Activated naive CD8-positive, alpha-beta T cell treated with anti-CD3 and anti-CD28 coated beads, Interleukin-2, amount 50 U/mL, for 24 hours (primary cell): Measurements from ENCODE around the gene TRPC3.
"Not testable (repeated sequence)": the region's sequence is repeated elsewhere in the genome, so short reads cannot be mapped to it uniquely, and the experiment has no call there.

Experiments used
- ATAC-seq: fragments of 150-1000 bp; cut with Tn5 transposase; one replicate; pipeline ENCODE4 v1.10.0; 2021
- DNase-seq: peaks from one replicate; pipeline ENCODE4 v3.0.0; 2021
- H3K27ac Mint-ChIP-seq: one replicate; pipeline ENCODE4 v1.8.0; 2021; ENCODE audit warnings: mild to moderate bottlenecking, mixed read lengths
- H3K27me3 Mint-ChIP-seq: one replicate; pipeline ENCODE4 v1.8.0; 2021; ENCODE audit warnings: mixed read lengths
- H3K36me3 Mint-ChIP-seq: one replicate; pipeline ENCODE4 v1.8.0; 2021; ENCODE audit warnings: low read depth, mixed read lengths
- H3K4me1 Mint-ChIP-seq: one replicate; pipeline ENCODE4 v1.8.0; 2021; ENCODE audit warnings: mixed read lengths
- H3K4me3 Mint-ChIP-seq: one replicate; pipeline ENCODE4 v1.8.0; 2021; ENCODE audit warnings: mild to moderate bottlenecking, moderate library complexity, mixed read lengths
- H3K9me3 Mint-ChIP-seq: one replicate; pipeline ENCODE4 v1.8.0; 2021; ENCODE audit warnings: mixed read lengths

Gene TRPC3

GRCh38 chr4:121930304-121930703 is 21.6 kb downstream of the TRPC3 start:
- DNase-seq (no peak), ATAC-seq (no peak)
- H3K27ac Mint-ChIP-seq = no peak overlapping the region
- H3K4me1 Mint-ChIP-seq = no peaks in the 10 kb centered on the region
- H3K27me3 Mint-ChIP-seq = peaks cover 29% of the 10 kb centered on the region
- H3K36me3 Mint-ChIP-seq = no peaks in the 10 kb centered on the region
- H3K9me3 Mint-ChIP-seq = no peaks in the 10 kb centered on the region
- H3K4me3 Mint-ChIP-seq = no peak overlapping the region

DNA sequence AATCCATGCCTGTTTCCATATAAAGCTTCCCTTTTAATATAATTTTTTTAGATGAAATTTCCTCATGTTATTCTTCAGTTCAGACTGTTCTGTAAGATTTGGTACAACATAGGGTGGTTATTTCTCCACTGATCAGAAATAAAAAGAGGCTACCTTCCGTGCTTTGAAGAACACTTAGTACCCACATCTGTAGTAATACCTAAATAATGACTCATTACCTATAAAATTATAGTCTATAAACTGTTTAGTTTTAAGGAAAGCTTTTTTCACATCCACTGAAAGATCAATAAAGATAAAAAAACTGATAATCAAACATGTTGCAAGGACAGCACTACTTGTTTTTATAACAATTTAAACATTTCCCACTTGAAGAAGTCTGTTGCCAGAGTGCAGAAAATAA is 23.9 kb downstream of the TRPC3 start:
- DNase-seq (no peak), ATAC-seq (no peak)
- no peak overlapping the region for H3K4me3 Mint-ChIP-seq
- H3K9me3 Mint-ChIP-seq = no peaks in the 10 kb centered on the region
- H3K36me3 Mint-ChIP-seq = no peaks in the 10 kb centered on the region
- no peak overlapping the region for H3K27ac Mint-ChIP-seq
- H3K4me1 Mint-ChIP-seq = no peaks in the 10 kb centered on the region
- peaks cover 24% of the 10 kb centered on the region for H3K27me3 Mint-ChIP-seq

GRCh38 chr4:121926490-121926889 is 25.4 kb downstream of the TRPC3 start:
- not testable (repeated sequence) for H3K4me3 Mint-ChIP-seq, ATAC-seq, H3K9me3 Mint-ChIP-seq, DNase-seq, H3K36me3 Mint-ChIP-seq, H3K27ac Mint-ChIP-seq, H3K4me1 Mint-ChIP-seq
- H3K27me3 Mint-ChIP-seq = peaks cover 16% of the 10 kb centered on the region

DNA sequence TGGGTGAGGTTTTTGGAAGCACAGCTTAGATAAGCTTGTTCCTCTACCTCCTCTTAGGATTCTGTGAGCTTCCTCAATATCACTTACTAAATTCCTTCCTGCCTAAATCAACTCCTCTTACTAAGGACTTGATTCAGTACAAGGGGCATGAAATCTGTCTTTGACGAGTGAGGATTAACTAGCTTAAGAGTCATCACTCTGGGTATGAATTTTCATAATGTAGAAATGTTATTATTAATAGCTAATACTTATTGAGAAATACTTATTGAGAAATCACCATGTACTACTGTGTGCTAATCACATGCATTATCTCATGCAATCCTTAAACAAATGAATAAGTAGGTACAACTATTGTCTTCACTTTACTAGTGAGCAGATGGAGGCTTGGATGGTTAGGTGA is 28.6 kb downstream of the TRPC3 start:
- H3K27me3 Mint-ChIP-seq = peaks cover 8% of the 10 kb centered on the region
- ATAC-seq = no peak

DNA sequence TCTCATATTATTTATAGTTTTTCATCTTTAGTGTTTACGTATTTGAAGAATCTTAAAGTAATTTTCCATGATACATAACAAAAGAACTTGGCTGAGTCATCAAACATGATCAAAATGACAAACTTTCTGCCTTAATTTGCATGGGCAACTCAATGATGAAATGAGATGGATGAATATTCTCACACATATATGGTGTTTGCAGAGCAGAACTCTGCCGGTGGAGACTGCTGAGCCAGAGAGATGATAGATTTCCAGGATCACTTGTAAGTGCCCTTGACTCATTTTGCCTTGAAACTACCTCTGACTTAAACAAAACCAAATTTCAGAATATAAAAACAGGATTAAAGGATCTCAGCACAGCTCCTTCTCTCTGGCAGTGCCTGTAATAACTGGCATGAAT is 38.2 kb downstream of the TRPC3 start:
- no peak overlapping the region for H3K27ac Mint-ChIP-seq

More for the DNA sequence above, 28.6 kb downstream of the TRPC3 start:
- Mint-ChIP-seq H3K27ac (no peak overlapping the region), H3K4me1 (no peaks in the 10 kb centered on the region), H3K4me3 (no peak overlapping the region), H3K36me3 (peaks cover 2% of the 10 kb centered on the region), H3K9me3 (no peaks in the 10 kb centered on the region)
- DNase-seq = no peak

DNA sequence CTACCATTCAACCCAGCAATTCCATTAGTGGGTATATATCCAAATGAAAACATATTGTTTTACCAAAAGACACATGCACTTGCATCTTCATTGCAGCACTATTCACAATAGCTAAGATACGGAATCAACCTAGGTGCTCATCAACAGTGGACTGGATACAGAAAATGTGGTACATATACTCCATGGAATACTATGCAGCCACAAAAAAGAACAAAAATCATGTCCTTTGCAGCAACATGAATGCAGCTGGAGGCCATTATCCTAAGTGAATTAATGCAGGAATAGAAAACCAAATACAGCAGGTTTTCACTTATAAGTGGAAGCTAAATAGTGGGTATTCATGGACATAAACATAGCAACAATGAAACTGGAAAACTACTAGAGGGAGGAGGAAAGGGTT is 43.5 kb downstream of the TRPC3 start:
- Mint-ChIP-seq H3K27me3 (peaks cover 3% of the 10 kb centered on the region), H3K36me3 (no peaks in the 10 kb centered on the region), H3K4me1 (no peaks in the 10 kb centered on the region), H3K4me3 (no peak overlapping the region), H3K9me3 (no peaks in the 10 kb centered on the region), H3K27ac (no peak overlapping the region)
- ATAC-seq (no peak), DNase-seq (no peak)

More for the DNA sequence above, 38.2 kb downstream of the TRPC3 start:
- no peaks in the 10 kb centered on the region for H3K9me3 Mint-ChIP-seq
- no peak overlapping the region for H3K4me3 Mint-ChIP-seq
- no peaks in the 10 kb centered on the region for H3K4me1 Mint-ChIP-seq
- H3K27me3 Mint-ChIP-seq = peaks cover 2% of the 10 kb centered on the region
- ATAC-seq (no peak), DNase-seq (no peak)
- no peaks in the 10 kb centered on the region for H3K36me3 Mint-ChIP-seq

DNA sequence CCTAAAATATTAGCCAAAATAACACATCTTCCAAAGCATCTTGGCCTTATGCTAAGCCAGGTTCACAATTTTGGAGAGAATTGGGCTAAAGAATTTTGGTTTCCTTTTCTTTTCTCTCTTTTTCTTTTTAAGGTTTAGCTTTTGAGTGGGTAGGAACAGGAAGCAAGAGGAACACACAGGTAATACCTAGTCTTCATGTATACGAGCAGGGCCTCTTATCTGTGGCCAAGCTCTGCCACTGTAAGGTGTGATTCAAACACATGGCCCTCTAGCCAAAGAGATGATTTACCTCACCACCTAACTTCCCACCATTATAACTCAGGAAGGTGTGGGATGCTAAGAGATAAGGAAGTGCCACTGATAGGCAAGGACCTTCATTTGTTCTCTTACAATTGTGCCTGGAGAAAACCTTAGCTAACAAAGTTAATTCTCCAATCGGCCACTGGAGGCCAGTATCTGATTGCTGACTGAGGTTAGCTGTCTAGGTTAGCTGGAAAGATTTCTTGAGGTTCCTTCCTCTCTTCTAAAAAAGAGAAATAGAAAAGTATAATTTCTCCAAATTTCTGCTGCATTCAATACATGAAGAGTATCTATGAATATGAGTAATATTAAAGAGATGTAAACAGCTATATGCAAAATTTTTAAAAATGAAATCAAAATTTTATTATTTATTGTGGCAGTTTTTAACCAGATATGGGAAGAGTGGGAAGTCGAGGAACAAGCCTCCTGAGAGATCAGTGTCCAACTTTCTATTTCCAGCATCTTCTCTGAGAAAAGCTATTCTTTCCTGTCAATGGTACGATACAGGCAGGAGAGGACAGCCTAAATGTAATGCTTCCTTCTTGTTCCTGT is 51.5 kb downstream of the TRPC3 start:
- Mint-ChIP-seq H3K27me3 (peaks cover 13% of the 10 kb centered on the region), H3K9me3 (no peaks in the 10 kb centered on the region), H3K4me1 (peaks cover 6% of the 10 kb centered on the region), H3K36me3 (no peaks in the 10 kb centered on the region), H3K27ac (no peak overlapping the region), H3K4me3 (no peak overlapping the region)
- peak; percentile 84 for ATAC-seq
- peak; percentile 40 for DNase-seq

- peak; percentile 7 for DNase-seq
- Mint-ChIP-seq H3K4me1 (peaks cover 6% of the 10 kb centered on the region), H3K27ac (no peak overlapping the region), H3K36me3 (no peaks in the 10 kb centered on the region), H3K9me3 (no peaks in the 10 kb centered on the region), H3K4me3 (no peak overlapping the region), H3K27me3 (peaks cover 9% of the 10 kb centered on the region)
- peak; percentile 20 for ATAC-seq
Measured at GRCh38 chr4:121898150-121898549, 53.7 kb downstream of the TRPC3 start.

GRCh38 chr4:121888134-121888533 is 63.7 kb downstream of the TRPC3 start:
- DNase-seq = no peak
- Mint-ChIP-seq H3K27ac (no peak overlapping the region), H3K4me1 (peaks cover 2% of the 10 kb centered on the region), H3K9me3 (no peaks in the 10 kb centered on the region), H3K27me3 (peaks cover 31% of the 10 kb centered on the region), H3K36me3 (no peaks in the 10 kb centered on the region), H3K4me3 (no peak overlapping the region)
- ATAC-seq = no peak

GRCh38 chr4:121885115-121885514 is 66.7 kb downstream of the TRPC3 start:
- Mint-ChIP-seq H3K4me1 (peaks cover 2% of the 10 kb centered on the region), H3K27ac (no peak overlapping the region), H3K36me3 (no peaks in the 10 kb centered on the region), H3K4me3 (no peak overlapping the region), H3K9me3 (no peaks in the 10 kb centered on the region), H3K27me3 (peaks cover 33% of the 10 kb centered on the region)
- DNase-seq (no peak), ATAC-seq (no peak)

DNA sequence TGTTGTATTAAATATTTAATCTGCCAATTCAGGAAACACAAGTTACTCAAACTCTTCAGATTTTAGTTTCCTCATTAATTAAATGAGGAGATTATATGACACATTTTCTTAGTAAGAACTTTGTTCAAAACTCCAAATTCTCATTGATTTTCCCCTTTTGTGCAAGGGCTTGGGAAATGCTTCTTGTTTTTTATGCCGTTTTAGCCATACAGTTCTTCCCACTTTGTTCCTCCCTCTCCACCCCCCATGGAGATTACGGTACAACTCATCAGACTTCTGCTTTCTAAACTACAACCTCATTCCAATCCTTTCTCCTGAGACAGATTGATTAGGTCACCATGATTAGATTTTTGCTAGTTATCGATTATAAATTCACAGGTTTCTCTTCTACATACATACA is 70.7 kb downstream of the TRPC3 start:
- no peak for ATAC-seq
- no peak overlapping the region for H3K4me3 Mint-ChIP-seq
- H3K27ac Mint-ChIP-seq = no peak overlapping the region
- no peaks in the 10 kb centered on the region for H3K9me3 Mint-ChIP-seq
- DNase-seq = no peak
- H3K36me3 Mint-ChIP-seq = no peaks in the 10 kb centered on the region
- peaks cover 35% of the 10 kb centered on the region for H3K27me3 Mint-ChIP-seq
- H3K4me1 Mint-ChIP-seq = peaks cover 2% of the 10 kb centered on the region

DNA sequence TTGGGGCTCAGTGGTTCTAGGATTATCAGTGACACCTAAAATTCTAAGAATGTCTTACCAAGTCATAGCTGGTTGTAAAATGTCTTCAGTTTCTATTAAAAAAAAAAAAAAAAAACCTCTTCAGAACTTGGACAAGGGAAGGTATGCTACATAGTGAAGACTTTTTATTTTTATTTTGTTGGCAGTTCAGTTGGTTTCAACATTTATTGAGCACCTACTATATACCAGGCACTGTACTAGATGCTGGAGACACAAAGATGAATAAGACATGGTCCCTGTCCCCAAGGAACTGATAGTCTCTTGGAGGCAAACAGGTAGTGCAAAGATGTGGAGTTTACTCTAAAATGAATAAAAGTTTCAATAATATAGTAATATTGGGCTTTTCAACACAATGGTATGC is 72.7 kb downstream of the TRPC3 start:
- Mint-ChIP-seq H3K36me3 (no peaks in the 10 kb centered on the region), H3K4me3 (no peak overlapping the region), H3K9me3 (no peaks in the 10 kb centered on the region), H3K27ac (no peak overlapping the region), H3K27me3 (peaks cover 37% of the 10 kb centered on the region), H3K4me1 (no peaks in the 10 kb centered on the region)
- ATAC-seq = no peak
- DNase-seq = no peak

DNA sequence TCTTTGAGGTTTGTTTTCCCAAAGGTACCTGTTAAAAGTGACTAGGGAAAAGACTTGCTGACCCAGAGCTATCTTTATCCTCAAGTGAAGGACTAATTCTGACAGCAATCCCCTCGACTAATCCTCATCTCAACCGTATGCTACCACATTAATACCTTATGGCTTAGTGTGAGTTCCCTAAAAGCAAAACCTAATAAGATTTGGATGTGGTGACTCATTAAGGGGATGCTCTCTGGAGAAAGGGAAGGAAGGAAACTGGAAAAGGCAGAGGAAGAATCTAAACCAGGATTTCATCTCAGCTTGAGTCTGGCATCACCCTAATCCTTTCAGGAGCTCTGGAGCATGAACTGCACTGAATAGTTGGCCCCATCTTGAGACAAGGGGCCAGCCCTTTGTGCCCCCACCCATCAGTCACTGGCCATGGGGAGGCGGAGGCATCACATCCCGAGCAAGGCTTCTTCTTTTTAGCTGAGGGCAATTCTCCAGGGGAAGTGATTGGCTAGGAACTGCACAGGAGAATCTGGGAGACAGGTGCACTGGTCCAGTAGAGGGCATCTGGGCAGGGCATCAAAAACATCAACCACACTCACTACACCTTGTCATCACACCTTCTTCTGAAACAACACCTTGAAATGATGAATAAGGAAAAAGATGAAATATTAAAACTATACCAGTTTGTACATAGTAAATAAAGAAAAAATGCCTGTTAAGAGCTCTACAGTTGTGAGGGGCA is 74.7 kb downstream of the TRPC3 start:
- Mint-ChIP-seq H3K4me3 (no peak overlapping the region), H3K4me1 (peaks cover 3% of the 10 kb centered on the region), H3K27ac (no peak overlapping the region), H3K27me3 (peaks cover 45% of the 10 kb centered on the region), H3K9me3 (no peaks in the 10 kb centered on the region), H3K36me3 (no peaks in the 10 kb centered on the region)
- no peak for DNase-seq
- no peak for ATAC-seq

DNA sequence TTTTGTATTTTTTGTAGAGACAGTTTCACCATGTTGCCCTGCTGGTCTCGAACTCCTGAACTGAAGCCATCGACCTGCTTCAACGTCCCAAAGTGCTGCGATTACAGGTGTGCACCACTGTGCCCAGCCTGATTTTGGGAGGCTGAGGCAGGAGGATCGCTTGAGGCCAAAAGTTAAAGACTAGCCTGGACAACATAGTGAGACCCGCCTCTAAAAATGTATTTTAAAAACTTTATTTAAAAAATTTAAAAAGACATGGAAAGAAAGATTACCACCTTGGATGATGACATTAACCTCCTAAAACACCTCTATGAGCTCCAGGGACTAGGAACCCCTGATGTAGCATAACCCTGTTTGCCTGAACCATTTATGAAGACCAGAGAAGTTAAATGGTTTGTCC is 75.8 kb downstream of the TRPC3 start:
- ATAC-seq (no peak), DNase-seq (no peak)
- Mint-ChIP-seq H3K9me3 (no peaks in the 10 kb centered on the region), H3K4me1 (peaks cover 5% of the 10 kb centered on the region), H3K4me3 (no peak overlapping the region), H3K27me3 (peaks cover 48% of the 10 kb centered on the region), H3K27ac (no peak overlapping the region), H3K36me3 (no peaks in the 10 kb centered on the region)

GRCh38 chr4:121875652-121876051 is 76.2 kb downstream of the TRPC3 start:
- no peaks in the 10 kb centered on the region for H3K9me3 Mint-ChIP-seq

More at GRCh38 chr4:121875652-121876051, 76.2 kb downstream of the TRPC3 start:
- Mint-ChIP-seq H3K4me1 (peaks cover 8% of the 10 kb centered on the region), H3K36me3 (no peaks in the 10 kb centered on the region), H3K27ac (no peak overlapping the region), H3K27me3 (peaks cover 48% of the 10 kb centered on the region), H3K4me3 (no peak overlapping the region)
- DNase-seq = no peak
- ATAC-seq = no peak
